Fibroblast of skin of left quadriceps (primary cell): Measurements from ENCODE around the gene GNB1.
"Not testable (repeated sequence)": the region's sequence is repeated elsewhere in the genome, so short reads cannot be mapped to it uniquely, and the experiment has no call there.

ENCODE experiments used
- DNase-seq, 2 experiments: peaks; one replicate each; pipeline ENCODE4 v3.0.0-alpha.2; 2013; ENCODE audit warnings: low read depth in 2 of 2

Gene GNB1

GRCh38 chr1:1761504-1762376 lies 129.1 kb downstream of the GNB1 start:
- DNase-seq, result no peak

DNA sequence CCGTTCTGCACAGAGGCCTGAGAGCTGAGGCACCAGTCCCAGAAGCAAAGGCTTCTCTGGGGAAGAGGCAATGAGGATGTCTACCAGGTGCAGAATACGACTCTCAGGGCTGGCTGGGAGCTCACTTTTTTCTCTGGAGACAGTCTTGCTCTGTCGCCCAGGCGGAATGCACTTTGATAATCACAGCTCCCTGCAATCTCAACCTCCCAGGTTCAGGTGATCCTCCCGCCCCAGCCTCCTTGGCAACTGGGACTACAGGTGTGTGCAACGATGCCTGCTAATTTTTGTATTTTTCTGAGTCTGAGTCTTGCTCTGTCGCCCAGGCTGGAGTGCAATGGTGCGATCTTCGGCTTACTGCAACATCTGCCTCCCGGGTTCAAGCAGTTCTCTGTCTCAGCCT lies 130.2 kb downstream of the GNB1 start:
- no peak for DNase-seq

- DNase-seq, result no peak
Observed at GRCh38 chr1:1760345-1760650, 130.6 kb downstream of the GNB1 start.

DNA sequence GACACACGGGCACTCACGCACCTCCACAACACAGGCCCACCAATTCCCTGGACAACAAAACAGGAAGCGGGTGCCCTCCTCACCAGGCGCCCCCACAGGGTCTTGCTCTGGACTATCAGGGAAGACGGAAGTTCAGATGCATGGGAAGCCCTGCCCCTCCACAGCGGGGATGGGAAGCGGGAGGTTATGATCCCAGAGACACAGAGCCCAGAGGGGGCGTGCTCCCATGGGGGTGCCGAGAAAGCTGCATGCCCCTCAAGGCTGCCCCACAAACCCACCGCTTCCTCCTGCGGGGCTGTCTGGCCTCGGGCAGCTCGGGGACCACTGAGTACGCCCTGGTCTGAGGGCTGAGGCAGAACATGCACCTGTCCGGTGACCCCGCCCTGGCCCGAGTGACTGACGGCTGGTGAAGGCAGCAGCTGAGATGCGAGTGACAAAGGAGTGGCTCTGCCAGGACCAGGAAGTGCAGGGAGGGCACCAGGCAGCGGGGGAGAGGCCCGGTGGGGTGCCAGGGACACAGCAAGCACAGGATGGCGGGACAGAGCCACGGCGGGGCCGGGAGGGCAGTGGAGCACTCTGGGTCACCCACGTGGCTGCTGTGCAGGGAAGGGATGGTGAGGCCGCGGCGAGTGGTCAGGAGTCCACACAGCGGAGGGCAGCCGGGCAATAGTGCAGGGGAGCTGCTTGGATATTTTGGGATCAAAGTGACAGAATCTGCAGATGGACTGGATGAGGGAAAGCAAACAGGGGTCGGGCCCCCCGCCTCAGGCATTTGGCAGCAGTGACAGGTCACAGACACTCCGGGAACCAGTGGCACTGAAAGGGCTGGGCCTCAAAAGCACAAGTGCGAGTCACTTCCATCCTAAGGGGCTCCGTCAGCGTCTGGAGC lies 131.2 kb downstream of the GNB1 start:
- DNase-seq, result no peak

- DNase-seq, result no peak
Observed at GRCh38 chr1:1758692-1759455, 132.0 kb downstream of the GNB1 start.

DNA sequence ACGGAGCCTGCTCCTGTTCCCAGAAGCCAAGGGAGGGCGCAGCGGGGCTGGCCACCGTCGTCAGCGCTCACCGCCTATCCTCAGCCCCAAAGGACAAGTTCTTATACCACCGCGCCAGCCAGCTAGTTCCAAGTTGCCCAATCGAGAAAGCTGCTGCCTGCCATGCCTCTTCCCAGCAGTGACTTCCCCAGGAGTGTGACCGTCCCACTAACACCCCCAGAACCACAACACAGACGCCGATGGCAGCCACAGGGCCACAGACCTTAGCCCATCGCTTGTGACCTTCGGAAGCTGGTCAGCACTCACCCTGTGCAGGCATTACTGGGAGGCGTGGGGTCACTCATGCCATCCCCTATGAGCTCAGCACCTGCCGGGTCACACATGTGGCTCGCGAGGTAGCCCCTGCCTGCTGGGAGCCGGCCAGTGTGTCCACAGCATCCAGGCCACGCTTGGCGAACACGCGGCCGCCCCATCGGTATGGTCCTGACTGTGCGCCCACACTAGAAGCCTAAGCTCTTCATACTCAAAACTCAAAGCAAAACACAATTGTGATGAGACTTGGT lies 132.7 kb downstream of the GNB1 start:
- DNase-seq, result no peak

DNA sequence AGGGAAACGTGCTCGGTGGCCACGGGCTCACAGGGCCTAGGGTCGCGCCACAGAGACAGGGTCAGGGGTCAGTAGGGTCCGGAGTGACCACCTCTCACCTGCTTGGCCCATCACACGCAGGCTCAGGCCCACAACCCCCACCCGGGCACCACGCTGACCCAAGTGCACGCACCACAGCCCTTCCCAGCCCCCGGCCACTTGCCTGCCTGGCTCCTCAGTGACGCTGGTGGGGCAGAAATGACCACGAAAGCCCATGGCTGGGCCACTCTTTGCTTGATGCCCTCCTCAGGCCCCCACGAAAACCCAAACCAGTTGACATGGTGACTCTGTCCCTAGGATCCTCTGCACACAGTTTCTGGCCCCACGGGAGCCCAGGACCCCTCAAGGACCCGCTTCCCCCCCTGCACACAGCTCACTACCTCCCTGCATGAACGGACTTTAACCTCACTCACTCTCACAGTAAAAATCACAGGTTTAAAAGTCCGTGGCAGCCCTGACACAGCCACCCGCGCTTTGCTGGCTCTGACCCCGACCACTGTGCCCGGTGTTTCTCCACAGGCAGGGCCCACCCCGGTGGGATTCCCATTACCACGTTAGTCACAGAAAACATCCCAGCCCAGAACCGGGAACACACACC lies 133.3 kb downstream of the GNB1 start:
- no peak for DNase-seq

DNA sequence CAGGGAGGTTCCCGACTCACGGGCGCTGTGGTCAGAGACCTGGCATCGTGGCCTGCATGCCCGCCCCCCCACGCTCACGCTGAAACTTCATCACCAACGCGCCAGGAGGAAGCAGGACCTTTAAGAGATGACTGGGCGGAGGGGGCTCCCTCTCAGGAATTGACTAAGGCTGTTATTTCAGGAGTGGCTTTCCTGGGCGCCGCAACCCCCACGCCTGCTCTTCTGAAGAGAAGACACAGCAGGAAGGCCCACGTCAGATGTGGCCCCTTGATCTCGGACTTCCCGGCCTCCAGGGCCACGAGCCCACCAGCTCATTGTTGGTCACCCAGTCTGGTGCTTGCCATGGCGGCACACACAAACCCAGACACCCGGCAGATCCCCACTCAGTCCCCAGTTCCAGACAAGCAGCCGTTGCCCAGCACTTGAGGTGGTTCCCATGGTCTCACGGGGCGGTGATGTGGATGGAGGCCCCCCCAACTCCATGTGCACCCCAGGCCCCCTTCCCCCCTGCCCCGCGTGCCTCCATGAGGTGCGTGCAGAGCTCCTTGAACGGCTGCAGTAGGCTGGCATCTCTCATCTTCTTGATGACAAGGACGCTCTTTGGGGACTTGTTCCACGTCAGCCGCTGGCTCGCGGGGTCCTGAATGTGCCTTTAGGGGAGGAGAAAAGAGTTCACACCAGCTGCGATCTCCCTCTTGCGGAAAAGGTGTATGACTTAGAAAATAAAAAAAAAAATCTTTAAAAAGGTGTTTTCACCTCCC lies 134.0 kb downstream of the GNB1 start:
- DNase-seq, result no peak

GRCh38 chr1:1755852-1756251 lies 135.0 kb downstream of the GNB1 start:
- no peak for DNase-seq

GRCh38 chr1:1755426-1755825 lies 135.5 kb downstream of the GNB1 start:
- DNase-seq, result no peak

DNA sequence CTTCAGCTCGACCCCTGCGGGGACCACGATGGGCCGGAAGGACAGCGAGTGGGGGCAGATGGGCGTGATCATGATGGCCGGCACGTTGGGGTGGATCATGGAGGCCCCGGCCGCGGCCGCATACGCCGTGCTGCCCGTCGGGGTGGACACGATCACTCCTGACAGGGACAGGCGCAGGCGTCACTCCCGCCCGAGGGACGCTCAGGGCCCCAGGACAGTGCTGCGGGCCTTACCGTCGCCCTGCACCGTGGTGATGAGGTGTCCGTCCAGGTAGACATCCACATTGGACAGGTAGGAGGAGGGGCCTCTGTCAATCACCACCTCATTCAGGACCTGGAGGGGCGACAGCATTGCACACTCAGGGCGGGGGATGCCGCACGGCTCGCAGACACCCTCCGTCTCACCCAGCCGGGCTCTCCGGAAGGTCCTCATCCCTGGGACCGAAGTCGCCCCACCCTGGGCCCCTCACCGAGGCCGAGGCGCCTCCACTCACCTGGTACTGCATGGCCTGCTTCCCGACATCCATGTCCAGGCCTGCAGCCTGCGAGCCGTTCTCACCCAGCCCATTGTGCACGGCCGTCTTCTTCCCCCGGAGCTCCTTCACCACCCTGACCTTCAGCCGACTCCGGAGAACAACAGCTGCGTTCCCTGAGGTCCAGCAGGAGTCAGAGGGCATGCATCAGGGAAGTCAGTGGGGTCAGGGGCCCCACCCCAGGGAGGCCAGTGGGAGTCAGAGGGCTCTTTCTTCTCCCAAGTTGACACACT lies 136.7 kb downstream of the GNB1 start:
- DNase-seq, result no peak

DNA sequence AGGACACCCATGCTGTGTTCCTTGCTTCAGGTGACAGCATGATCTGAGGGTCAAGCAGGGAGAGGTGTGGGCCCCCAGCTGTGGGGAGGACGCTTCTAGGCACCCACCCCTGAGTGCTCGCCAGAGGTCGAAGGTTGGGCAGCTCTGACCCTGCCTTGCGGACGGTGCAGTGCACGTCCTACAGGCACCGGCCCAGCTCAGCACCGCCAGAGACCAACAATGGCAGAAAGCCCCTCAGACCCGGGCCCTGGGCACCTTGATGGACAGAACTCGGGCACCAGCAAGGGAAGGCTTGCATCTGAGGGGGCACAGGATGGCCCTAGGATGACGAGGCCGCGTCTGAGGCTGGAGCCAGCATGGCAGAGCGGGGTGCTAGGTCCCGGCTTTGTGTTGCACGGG lies 137.3 kb downstream of the GNB1 start:
- no peak for DNase-seq

DNA sequence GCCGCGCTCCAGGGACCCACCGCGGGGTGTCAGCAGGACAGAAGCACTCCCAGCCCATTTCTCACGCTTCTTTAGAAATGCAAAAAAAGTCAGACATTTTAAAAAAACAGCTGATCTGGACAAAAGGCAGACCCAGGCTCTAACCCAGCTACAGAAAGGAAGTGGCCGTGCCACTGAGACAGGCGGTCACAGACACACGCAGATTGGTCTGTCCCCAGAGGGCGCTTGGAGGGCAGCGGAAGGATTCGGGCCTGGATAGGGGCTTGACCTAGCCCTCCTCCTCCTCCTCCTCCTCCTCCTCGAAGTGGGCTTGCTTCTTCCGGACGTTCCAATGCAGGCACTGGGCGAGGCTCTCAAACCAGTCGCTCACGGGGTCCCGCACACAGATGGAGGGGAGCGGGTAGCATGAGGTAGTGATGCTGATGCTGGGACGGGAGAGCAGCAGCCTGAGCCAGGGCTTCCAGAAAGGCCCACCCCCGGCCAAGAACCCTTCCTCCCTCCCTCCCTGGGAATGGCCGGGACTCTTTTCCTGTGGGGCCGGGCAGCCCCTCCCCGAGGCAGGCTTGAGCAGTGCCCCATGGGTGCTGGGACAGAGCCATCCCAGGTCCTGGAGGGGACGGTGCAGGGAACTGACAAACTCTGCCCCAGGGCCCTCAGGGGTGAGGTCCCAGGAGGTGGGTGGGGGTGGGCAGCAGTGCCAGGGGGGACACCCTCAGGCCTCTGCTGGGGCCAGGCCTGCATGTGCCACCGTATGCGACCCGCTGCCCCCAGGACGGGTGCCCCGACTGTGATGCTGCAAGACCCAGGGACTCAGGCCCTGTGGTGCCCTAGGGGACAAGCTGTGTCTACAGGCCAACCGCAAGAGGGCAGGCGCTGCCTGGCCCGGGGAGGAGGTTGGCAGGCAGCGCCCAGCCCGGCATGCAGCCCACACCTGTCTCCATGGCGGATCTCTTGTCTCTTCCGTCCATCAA lies 138.0 kb downstream of the GNB1 start:
- DNase-seq, result no peak

DNA sequence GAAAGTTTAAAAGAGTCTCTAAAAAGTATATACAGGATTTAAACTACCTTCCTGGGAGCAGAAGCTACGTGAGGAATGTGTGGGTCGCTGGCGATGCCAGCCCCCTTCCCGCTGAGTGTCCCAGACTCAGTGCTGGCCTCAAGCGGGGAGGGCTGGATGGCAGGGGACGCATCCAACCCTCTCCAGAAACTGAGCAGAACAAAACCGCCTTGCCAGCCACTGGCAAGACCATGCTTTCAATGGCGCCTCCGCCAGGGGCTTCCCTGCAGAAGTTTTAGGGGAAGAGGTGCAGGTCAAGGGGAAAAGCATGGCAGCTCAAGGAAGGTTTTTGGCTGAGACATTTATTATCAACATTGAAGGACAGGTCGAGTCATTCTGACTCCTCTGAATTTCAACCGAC lies 138.7 kb downstream of the GNB1 start:
- DNase-seq, result no peak

DNA sequence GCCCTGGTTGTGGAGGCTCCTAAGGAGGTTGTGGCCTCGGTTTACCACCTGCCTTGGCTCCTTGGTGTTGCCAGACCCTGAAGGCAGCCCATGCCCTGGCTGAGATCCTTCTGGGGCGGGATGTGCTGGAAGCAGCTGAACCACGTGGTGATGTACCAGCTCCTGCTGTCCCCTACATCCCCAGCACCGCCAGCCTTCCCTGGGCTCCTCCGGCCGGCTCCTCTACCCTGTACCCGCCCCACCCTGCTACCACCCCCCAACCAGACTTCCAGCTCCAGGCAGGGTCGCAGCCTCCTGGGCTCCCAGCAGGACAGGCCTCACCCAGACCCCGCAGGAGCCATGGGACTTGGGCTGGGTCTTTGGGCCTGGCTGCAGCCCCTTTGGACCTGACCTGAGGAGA lies 140.9 kb downstream of the GNB1 start:
- DNase-seq, result not testable (repeated sequence)

GRCh38 chr1:1748686-1749321 lies 142.1 kb downstream of the GNB1 start:
- no peak for DNase-seq

- DNase-seq, result not testable (repeated sequence)
Observed at GRCh38 chr1:1746566-1746909, 144.3 kb downstream of the GNB1 start.
